Skin epidermis (tissue), 12 donors: ENCODE results near the gene NTN1.

ENCODE experiments used
- H3K27ac ChIP-seq, 21 experiments: fragments of 200-600 bp; sonication (generic) in 11 of 21; one replicate each; pipeline ENCODE4 v1.5.0; 2020; ENCODE audit warnings: mild to moderate bottlenecking in 3 of 21, inconsistent platforms in 2 of 21, moderate library complexity in 2 of 21
- H3K4me3 ChIP-seq, 7 experiments: fragments of 200-600 bp; sonication (generic) in 2 of 7; one replicate each; pipeline ENCODE4 v1.5.0; 2020; ENCODE audit warnings: inconsistent platforms in 2 of 7, mild to moderate bottlenecking in 2 of 7, moderate library complexity in 1 of 7

Gene NTN1

DNA sequence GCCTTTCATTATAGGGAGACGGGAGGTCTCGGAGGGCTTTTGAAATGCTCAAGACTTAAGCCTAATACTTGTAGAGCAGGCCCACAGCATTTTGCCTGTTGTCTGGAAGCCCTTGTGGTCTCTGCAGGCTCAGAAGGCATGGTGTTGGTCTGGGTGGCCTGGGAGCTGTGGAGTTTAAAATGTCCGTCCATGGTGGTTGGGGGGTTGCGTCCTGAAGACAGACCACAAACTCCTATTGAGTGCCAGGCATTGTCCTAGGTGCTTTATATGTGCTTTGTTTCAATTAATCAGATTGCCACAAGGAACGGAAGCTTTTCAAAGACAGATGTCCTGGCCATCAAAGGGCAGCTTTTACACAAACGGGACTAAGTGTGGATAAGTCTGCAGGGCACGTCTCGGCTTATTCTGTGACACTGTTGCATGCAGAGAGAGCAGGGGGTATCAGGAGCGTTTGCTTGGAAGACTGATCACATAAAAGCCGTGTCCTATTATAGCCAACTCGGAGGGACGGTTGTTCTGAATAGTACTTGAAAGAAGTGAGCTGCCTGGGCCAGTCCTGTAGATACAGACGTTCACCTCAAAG is 7.8 kb downstream of the NTN1 start:
- Histone ChIP-seq H3K27ac (peak overlapping the region in 1 of 21 experiments; percentile 20), H3K4me3 (no peak overlapping the region)

DNA sequence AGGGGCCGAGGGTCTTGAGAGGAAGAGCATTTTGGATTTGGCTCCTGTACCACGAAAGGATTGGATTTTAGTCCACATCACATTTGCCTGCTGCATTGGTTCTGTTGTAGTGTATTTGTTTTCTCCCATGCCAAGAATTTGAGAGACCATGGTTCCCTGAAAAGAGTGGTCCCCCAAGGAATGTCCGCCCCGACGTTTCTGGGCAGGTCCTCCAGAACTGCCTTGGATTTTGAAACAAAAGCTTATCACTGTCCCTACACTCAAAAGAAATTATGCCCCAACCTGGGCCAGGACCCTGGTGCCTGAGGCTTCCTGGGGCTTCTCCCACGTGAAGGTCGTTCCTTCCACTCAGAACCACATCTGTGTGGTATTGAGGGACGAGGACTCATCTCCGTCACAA is 10.8 kb downstream of the NTN1 start:
- H3K4me3 ChIP-seq: no peak overlapping the region
- no peak overlapping the region for H3K27ac ChIP-seq

DNA sequence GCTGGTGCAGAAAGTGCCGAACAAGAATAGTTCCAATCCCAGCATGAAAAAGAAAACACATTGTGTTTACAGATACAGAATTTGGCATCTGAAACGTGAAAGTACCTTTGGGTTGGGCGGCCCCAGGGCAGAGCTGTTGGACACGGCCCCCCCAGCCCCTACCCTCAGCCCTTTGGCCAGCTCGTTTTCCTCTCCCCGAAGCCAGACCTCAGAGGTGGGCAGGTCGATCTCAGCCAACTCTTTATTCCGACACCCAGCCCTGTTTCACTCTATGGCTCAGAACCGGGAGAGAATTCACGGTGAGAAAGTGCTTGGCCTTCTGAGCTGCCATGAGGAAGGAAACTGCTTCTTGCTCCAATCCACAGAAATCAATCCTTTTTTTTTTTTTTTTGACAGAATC is 11.3 kb downstream of the NTN1 start:
- Histone ChIP-seq H3K4me3 (no peak overlapping the region), H3K27ac (no peak overlapping the region)

DNA sequence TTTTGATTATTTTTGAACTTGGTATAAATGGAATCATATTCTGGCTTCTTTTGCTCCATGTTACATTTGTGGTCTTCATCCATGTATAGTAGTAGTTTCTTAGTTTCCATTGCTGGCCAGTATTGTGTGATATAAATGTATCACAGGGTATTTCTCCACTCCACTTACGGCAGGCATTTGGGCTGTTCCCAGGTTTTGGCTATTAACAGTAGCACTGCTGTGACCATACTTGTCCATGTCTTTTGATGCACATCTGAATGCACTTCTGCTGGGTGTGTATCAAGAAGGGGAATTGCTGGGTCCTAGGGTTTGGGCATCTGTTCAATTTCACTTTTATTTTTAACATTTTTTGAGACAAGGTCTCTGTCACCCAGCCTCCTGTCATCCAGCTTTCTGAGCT is 13.9 kb downstream of the NTN1 start:
- Histone ChIP-seq H3K27ac (no peak overlapping the region), H3K4me3 (no peak overlapping the region)

DNA sequence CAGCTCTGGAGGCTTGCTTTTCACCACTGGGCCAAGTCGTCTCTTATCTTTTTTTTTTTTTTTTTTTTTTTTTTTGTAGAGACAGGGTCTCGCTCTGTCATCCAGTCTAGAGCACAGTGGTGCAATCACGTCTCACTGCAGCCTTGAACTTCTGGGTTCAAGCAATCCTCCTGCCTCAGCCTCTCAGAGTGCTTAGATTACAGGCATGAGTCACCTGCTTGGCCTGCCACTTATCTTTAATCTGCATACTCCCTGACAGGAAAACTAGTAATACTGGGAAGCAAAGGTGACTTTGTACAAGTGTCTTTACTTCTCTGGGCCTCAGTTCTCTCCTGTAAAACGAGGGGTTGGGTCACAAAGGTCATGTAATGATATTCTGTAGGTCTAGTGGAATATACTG is 15.0 kb downstream of the NTN1 start:
- Histone ChIP-seq H3K4me3 (no peak overlapping the region), H3K27ac (no peak overlapping the region)

DNA sequence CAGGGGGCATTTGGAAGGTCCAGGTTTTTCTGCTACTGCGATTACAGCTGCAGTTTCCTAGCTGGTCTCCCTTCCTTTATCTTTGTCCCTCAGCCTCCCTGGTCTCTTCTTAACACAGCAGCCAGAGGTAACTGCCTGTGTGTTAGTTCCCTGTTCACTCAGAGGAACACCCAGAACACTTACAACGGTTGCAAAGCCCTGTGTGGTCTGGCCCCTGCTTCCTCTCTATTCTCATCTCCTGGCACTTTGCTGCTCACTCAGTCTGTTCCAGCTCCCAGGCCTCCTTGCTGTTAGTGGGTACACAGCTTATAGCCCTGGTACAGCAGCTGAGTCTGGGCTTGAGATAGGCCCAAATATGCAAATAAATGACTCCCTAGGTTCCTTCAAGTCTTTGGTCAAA is 16.4 kb downstream of the NTN1 start:
- no peak overlapping the region for H3K4me3 ChIP-seq
- H3K27ac ChIP-seq: no peak overlapping the region

DNA sequence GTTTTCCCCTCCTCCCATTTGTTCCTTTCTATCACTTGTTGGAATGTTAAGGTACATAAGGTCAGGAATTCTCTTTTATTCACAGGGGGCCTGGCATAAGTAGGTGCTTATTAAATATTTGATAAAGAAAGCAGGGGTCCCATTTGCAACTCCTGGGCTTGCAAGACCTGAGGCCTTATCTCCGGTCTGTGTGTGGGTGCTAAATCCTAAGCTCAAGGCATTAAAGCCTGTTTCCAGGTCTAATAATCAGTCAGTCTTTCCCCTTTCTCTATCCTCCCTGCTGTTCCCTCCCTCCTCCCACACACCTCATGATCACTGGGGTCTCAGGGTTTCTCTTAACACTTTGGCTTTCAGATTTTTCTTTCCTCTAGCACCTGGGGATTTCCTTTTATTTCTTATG is 17.1 kb downstream of the NTN1 start:
- Histone ChIP-seq H3K27ac (no peak overlapping the region), H3K4me3 (no peak overlapping the region)

DNA sequence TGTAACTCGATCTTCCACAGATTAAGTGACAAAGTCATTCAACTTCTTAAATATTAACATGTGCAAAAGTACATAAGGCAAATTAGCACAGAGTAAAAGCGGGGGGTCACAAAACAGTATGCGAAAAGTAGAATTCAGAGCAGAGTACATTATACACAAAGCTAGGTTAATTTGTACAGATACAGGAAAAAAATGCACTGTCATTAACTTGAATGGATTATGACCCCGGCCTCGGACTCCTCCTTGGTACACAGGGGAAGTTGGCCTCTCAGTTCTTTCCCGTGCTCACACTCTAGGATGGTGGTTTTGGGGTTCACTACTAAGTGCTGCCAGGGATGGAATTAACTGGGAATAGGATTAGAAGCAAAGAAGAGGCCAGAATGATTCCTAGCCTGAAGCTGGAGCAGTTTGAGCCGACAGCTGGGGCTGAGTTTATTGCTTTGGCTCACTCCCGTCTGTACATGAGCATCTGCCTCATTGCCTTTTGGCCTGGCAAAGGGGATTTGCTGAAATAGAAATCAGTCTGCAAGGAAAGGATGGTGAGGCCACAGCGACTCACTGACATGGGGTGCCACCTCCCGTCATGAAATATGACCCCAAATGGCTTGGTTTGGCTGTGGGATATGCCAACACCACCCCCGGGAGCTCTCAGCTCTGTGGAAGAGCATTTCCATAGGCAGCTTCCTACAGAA is 23.6 kb downstream of the NTN1 start:
- Histone ChIP-seq H3K27ac (no peak overlapping the region), H3K4me3 (no peak overlapping the region)

DNA sequence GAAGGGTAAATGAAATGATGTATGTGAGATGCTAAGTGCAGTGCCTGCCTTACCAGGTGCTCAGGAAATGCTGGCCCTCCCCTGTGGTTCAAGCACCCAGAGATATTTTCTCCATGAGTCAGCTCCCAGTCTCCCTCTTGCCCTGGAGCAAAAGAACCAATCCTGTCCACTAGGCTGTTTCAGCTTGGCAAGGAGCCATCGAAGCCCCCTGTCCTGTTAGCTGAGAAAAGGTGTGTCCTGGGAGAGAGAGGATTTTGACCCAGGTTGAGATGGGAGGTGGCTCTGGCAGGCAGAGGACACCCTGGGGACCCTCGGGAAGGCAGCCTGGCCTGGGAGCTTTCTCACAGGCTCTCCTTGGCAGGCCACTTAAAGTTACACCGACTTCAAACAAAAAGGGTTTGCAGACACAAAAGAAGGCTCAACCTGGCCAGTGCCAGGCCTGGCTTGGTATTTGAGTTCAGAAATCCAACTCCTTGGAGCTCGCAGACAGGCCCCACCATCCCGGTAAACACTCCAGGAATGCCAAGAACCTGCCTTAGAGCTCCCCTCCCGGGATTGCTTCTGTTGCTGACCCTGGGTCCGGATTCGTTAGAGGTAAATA is 29.6 kb downstream of the NTN1 start:
- H3K4me3 ChIP-seq: no peak overlapping the region
- H3K27ac ChIP-seq: no peak overlapping the region

DNA sequence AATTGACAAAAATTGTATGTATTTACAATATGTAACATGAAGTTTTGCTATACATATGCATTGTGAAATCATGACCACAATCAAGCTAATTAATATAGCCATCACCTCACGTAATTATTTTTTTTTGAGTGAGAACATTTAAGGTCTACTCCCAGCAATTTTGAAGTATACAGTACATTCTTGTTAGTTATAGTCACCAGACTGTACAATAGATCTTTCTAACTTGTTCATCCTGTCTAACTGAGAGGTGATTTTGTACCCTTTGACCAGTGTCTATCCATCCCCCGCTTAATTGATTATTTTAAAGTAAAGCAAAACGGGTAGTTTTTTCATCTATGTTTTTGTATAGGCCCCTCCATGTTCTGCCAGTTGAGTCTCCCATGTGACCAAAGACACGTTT is 30.3 kb downstream of the NTN1 start:
- H3K27ac ChIP-seq: no peak overlapping the region
- H3K4me3 ChIP-seq: no peak overlapping the region

DNA sequence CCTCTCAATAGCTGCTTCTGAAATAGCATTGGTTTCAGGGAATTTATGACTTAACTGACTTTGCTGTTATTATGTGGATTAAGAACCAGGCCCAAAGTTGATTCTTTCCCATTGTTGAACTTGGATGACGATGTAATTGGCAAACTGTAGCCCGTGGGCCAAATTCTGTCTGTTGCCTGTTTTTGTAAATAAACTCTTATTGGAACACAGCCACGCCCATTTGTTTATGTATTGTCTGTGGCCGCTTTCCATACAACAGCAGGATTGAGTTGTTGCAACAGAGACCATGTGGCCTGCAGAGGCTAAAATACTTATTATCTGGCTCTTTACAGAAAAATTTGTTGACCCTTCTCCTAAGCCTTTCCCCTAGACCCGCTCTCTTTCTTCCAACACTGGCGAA is 31.6 kb downstream of the NTN1 start:
- Histone ChIP-seq H3K4me3 (no peak overlapping the region), H3K27ac (no peak overlapping the region)

DNA sequence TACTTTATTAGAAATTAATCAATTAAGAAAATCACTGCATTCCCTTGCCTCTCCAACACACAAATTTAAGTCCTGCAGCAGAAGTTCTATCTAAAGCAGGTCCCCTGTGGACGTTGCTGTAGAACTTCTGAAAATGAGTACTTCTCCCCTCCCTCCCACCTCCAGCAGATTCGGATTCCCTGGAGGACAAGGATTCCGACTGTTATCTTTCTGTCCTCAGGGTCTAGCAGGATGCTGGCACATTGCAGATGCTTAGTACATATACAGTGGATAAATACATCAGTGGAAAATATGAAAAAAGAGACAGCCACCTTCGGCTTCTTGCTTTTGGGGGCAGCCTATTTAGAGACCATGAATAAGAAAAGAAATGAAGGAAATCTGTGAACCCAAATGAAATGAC is 32.1 kb downstream of the NTN1 start:
- Histone ChIP-seq H3K27ac (no peak overlapping the region), H3K4me3 (no peak overlapping the region)

DNA sequence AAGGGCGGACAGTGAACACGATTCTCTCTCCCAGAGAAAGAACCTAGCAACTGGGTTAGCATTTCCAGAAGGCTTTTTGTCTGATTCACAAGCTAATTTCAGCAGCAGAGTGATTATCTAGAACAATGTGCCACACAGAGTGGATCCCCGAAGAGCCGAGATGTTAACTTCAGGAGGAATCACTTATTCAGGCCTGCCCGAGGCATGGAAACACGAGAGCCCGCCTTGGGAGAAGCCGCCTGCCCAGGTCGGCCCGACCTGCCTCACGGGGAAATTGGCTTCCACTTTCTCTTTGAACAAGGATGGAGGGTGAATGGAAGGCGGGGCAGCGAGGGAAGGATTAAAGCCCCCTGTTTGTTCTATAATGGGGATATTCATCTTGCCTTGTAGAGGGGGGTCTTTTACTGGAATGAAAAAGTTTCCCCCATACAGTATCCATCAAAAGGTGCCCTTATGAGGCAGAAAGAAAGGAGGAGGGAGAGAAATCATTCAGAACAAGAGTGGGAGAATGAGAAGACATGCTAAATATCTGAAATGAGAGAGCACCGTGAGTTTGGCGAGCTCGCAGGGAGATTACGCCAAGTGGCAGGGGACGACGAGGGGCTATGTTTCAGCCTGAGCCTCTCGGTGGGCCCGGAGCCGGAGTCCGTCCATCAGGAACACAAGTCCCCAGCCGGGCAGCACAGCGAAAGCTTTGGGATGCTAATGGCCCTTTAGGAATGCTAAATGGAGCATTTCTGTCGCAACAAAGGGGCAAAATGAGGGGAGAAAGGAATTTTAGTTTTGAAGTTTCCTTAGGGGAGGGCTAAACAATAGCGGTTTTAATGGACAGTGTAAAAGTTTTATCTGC is 33.0 kb downstream of the NTN1 start:
- H3K27ac ChIP-seq: peak overlapping the region in 1 of 21 experiments; percentile 34
- H3K4me3 ChIP-seq: no peak overlapping the region

DNA sequence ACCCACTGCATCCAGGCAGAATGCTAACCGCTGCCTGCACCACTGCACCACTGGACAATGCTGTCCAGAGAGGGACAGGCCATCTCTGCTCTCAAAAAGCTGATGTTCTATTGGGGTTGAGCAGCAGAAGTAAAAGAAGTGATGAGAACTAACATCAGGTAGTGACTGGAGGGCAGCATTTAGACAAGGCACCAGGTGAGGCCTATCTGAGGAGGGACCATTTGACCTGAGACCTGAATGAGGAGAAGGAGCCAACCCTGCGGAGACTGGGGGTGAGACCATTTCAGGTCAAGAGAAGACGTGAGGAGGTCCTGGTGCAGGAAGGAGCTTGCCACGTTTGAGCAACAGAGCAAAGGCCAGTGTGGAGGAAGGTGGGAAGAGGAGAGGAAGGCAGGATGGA is 34.0 kb downstream of the NTN1 start:
- Histone ChIP-seq H3K4me3 (no peak overlapping the region), H3K27ac (no peak overlapping the region)

DNA sequence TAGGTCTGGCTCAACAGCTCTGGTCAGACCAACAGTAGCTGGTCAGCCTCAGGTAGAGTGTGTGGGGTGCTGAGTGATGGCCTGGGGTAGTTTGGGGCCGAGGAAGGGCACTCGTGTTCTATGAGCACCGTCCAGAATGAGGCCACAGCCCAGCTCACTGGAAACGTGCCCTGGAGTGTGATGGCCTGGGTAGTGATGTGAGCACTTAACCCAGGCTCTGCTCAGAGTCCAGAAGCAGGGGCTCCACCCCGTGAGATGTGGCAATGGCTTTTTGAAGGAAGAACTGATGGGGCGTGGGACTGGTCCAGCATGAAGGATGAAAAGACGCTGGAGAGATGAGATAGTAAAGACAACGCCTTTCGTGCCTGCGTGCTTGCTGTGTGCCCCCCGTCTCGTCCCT is 35.3 kb downstream of the NTN1 start:
- peak overlapping the region in 2 of 21 experiments; percentile 17 to 52 for H3K27ac ChIP-seq

DNA sequence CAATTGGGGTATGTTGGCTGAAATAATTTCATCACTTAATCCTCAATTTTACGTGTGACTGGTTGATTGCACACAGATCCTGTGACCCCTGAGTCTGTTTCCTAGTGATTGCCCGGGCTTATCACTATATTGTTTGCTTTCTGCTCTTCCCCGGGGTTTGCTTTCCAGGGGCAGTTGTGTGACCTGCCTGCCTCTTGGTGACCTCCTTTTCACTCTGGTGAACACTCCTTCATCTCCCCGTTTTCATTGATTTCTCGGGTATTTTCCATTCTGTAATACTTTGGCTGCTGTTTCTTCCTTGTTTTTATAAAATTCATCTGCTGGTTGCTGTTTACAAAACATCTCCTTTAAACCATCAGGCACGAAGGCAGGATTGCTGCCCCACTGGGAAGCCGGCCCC is 36.0 kb downstream of the NTN1 start:
- Histone ChIP-seq H3K4me3 (no peak overlapping the region), H3K27ac (peak overlapping the region in 1 of 21 experiments; percentile 17)

More for the DNA sequence above, 35.3 kb downstream of the NTN1 start:
- H3K4me3 ChIP-seq: no peak overlapping the region

DNA sequence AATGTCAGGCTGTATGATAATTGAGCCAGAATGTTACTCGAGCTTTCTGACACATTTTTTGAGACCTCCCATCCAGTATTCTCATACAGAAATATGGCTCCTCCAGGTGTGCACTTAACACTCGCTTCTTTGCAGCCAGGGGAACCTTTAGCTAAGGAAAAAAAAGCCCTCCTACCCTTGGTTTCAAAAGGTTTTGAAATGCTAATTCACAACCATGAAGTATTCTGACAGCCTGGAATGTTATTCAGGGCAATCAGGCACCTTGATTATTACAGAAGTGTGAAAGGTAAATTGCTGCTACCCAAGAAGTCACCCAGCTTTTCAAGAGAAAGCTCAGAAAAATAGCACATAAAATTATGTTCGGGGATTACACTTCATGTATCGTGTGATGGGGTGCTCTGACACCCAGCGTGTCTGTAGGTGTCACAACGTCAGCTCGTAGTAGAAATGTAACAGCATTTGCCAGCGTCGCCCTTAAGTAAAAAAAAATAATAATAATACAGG is 41.1 kb downstream of the NTN1 start:
- H3K4me3 ChIP-seq: no peak overlapping the region
- no peak overlapping the region for H3K27ac ChIP-seq

DNA sequence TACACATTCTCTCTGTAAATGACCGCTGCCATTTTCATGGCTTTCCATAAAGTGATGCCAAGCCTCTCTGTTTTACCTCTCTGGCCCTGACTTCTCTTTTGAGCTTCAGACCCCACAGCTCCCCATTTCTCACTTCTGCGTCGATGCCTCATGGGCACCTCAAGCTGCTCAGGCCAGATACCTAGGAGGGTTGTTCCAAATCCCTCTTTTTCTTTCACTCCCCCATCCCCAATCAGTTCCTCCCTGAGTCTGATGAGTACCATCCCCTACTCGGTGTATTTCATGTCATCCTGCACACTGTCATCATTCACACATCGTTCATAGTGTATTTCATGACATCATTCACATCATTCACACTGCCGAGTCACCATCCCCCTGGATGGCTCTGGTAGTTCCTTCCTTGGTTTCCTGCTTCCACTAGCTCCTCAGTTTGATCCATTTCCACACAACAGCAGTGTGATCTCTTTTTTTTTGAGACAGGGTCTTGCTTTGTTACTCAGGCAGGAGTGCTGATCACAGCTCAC is 43.1 kb downstream of the NTN1 start:
- Histone ChIP-seq H3K27ac (no peak overlapping the region), H3K4me3 (no peak overlapping the region)

DNA sequence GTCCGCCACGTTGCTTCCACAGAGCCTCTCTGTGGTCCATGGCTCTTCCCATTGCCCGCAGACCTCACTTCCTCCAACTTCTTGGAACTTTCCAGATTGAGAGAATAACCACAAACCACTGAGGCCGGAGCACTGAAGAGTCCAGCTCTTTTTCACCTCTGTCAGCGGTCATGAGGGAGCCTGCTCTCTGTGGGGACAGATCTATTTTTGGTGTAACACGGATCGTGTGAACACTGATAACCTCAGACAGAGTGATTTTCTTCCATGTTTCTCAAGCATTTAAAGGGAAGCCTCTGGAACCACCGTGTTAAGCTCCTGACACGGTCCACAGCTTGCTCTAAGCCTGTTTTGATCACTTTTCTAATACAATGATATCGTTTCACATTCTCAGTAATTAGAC is 49.7 kb downstream of the NTN1 start:
- no peak overlapping the region for H3K4me3 ChIP-seq
- no peak overlapping the region for H3K27ac ChIP-seq

DNA sequence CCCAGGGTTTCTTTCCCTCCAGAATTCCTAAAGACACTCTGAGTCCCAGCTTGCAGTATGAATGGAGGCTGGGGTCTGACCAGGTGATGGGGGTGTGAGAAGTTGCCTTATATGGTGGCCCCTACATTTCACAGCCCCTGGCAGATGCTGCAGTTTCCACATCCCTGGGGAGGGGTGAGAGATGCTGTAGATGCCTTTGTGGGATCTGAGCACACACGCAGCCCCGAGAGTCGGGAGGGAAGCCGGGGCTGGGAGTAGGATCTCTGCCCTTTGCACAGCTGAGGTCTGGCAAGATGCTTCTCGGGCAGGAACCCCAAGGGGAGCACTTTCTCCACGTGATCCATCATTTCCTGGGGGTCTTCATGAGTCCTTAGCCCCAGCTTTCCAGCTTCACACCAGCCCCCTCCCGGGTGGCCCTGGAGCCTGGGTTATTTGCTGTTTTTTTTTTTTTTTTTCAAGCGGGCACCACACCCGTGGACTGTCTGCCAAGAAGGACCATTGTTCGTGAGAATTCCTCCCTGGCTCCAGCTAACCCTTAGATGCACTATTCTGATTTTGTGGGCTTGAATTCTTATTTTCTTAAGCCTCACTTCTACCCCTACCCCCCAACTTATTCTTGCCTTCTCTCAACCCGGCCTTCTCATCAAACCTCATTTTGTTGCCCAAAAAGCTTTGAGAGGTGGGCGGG is 50.6 kb downstream of the NTN1 start:
- peak overlapping the region in 9 of 21 experiments; percentile 24 to 70 (median 46) for H3K27ac ChIP-seq
- no peak overlapping the region for H3K4me3 ChIP-seq
